ENCODE data around the gene RECK. TPM values are rescaled to one million over a fixed set of nuclear protein-coding genes. Genes with fewer than 3 reads are reported as not detected.

Gene RECK
- polyA plus RNA-seq, 2 donors = 1.0 to 1.5 TPM

GRCh38 chr9:36023260-36024048, 13.3 kb upstream of the RECK start:
- WGBS, 2 donors = 44 to 46% methylated on average over 13 of the region's 13 CpGs
- no peaks in the 10 kb centered on the region for H3K36me3 ChIP-seq (ENCODE audit: control insufficient read depth in 2 of 2, insufficient read depth in 2 of 2, low read length in 1 of 2)

GRCh38 chr9:36025746-36026145, 11.0 kb upstream of the RECK start:
- H3K4me1 ChIP-seq (ENCODE audit: control insufficient read depth in 2 of 2, insufficient read depth in 2 of 2, low read length in 1 of 2) = no peaks in the 10 kb centered on the region
- H3K4me3 ChIP-seq (ENCODE audit: low read depth in 1 of 2, low read length in 2 of 2) = no peak overlapping the region
- no peaks in the 10 kb centered on the region for H3K27me3 ChIP-seq (ENCODE audit: control insufficient read depth in 1 of 2, insufficient read depth in 2 of 2, low read length in 2 of 2)
- H3K27ac ChIP-seq (ENCODE audit: low read depth in 2 of 2, low read length in 1 of 2) = no peak overlapping the region
- H3K36me3 ChIP-seq (ENCODE audit: control insufficient read depth in 2 of 2, insufficient read depth in 2 of 2, low read length in 1 of 2) = no peaks in the 10 kb centered on the region
- H3K9me3 ChIP-seq (ENCODE audit: control insufficient read depth in 2 of 2, insufficient read depth in 1 of 2, low read depth in 1 of 2, low read length in 1 of 2) = no peaks in the 10 kb centered on the region
- 77 to 81% methylated on average over 2 of the region's 2 CpGs for WGBS, 2 donors

More at GRCh38 chr9:36023260-36024048, 13.3 kb upstream of the RECK start:
- H3K27me3 ChIP-seq (ENCODE audit: control insufficient read depth in 1 of 2, insufficient read depth in 2 of 2, low read length in 2 of 2) = no peaks in the 10 kb centered on the region
- H3K27ac ChIP-seq (ENCODE audit: low read depth in 2 of 2, low read length in 1 of 2) = no peak overlapping the region
- no peak overlapping the region for H3K4me3 ChIP-seq (ENCODE audit: low read depth in 1 of 2, low read length in 2 of 2)
- no peaks in the 10 kb centered on the region for H3K4me1 ChIP-seq (ENCODE audit: control insufficient read depth in 2 of 2, insufficient read depth in 2 of 2, low read length in 1 of 2)
- H3K9me3 ChIP-seq (ENCODE audit: control insufficient read depth in 2 of 2, insufficient read depth in 1 of 2, low read depth in 1 of 2, low read length in 1 of 2) = no peaks in the 10 kb centered on the region

- 68 to 74% methylated on average over 1 of the region's 1 CpG for WGBS, 2 donors
- H3K27me3 ChIP-seq (ENCODE audit: control insufficient read depth in 1 of 2, insufficient read depth in 2 of 2, low read length in 2 of 2) = no peaks in the 10 kb centered on the region
- no peaks in the 10 kb centered on the region for H3K9me3 ChIP-seq (ENCODE audit: control insufficient read depth in 2 of 2, insufficient read depth in 1 of 2, low read depth in 1 of 2, low read length in 1 of 2)
- H3K27ac ChIP-seq (ENCODE audit: low read depth in 2 of 2, low read length in 1 of 2) = no peak overlapping the region
- H3K36me3 ChIP-seq (ENCODE audit: control insufficient read depth in 2 of 2, insufficient read depth in 2 of 2, low read length in 1 of 2) = no peaks in the 10 kb centered on the region
- no peak overlapping the region for H3K4me3 ChIP-seq (ENCODE audit: low read depth in 1 of 2, low read length in 2 of 2)
- no peaks in the 10 kb centered on the region for H3K4me1 ChIP-seq (ENCODE audit: control insufficient read depth in 2 of 2, insufficient read depth in 2 of 2, low read length in 1 of 2)
These were observed 7.5 kb upstream of the RECK start for GRCh38 chr9:36029202-36029601.

GRCh38 chr9:36029765-36030528, 6.8 kb upstream of the RECK start:
- WGBS, 2 donors = 37 to 56% methylated on average over 3 of the region's 3 CpGs
- H3K27me3 ChIP-seq (ENCODE audit: control insufficient read depth in 1 of 2, insufficient read depth in 2 of 2, low read length in 2 of 2) = no peaks in the 10 kb centered on the region
- no peaks in the 10 kb centered on the region for H3K4me1 ChIP-seq (ENCODE audit: control insufficient read depth in 2 of 2, insufficient read depth in 2 of 2, low read length in 1 of 2)
- no peaks in the 10 kb centered on the region for H3K9me3 ChIP-seq (ENCODE audit: control insufficient read depth in 2 of 2, insufficient read depth in 1 of 2, low read depth in 1 of 2, low read length in 1 of 2)
- H3K27ac ChIP-seq (ENCODE audit: low read depth in 2 of 2, low read length in 1 of 2) = no peak overlapping the region
- H3K4me3 ChIP-seq (ENCODE audit: low read depth in 1 of 2, low read length in 2 of 2) = no peak overlapping the region
- no peaks in the 10 kb centered on the region for H3K36me3 ChIP-seq (ENCODE audit: control insufficient read depth in 2 of 2, insufficient read depth in 2 of 2, low read length in 1 of 2)

- WGBS, 2 donors = 80 to 81% methylated on average over 3 of the region's 3 CpGs
- Histone ChIP-seq H3K9me3 (ENCODE audit: control insufficient read depth in 2 of 2, insufficient read depth in 1 of 2, low read depth in 1 of 2, low read length in 1 of 2) (no peaks in the 10 kb centered on the region), H3K27me3 (ENCODE audit: control insufficient read depth in 1 of 2, insufficient read depth in 2 of 2, low read length in 2 of 2) (no peaks in the 10 kb centered on the region), H3K4me3 (ENCODE audit: low read depth in 1 of 2, low read length in 2 of 2) (no peak overlapping the region), H3K27ac (ENCODE audit: low read depth in 2 of 2, low read length in 1 of 2) (no peak overlapping the region), H3K36me3 (ENCODE audit: control insufficient read depth in 2 of 2, insufficient read depth in 2 of 2, low read length in 1 of 2) (no peaks in the 10 kb centered on the region), H3K4me1 (ENCODE audit: control insufficient read depth in 2 of 2, insufficient read depth in 2 of 2, low read length in 1 of 2) (no peaks in the 10 kb centered on the region)
These were observed 5.8 kb upstream of the RECK start for GRCh38 chr9:36030871-36031270.

- H3K27ac ChIP-seq (ENCODE audit: low read depth in 2 of 2, low read length in 1 of 2) = no peak overlapping the region
- no peak overlapping the region for H3K4me3 ChIP-seq (ENCODE audit: low read depth in 1 of 2, low read length in 2 of 2)
- WGBS, 2 donors = 76 to 82% methylated on average over 6 of the region's 6 CpGs
- no peaks in the 10 kb centered on the region for H3K27me3 ChIP-seq (ENCODE audit: control insufficient read depth in 1 of 2, insufficient read depth in 2 of 2, low read length in 2 of 2)
- H3K4me1 ChIP-seq (ENCODE audit: control insufficient read depth in 2 of 2, insufficient read depth in 2 of 2, low read length in 1 of 2) = peaks cover 0 to 1% of the 10 kb centered on the region in 2 donors
- no peaks in the 10 kb centered on the region for H3K9me3 ChIP-seq (ENCODE audit: control insufficient read depth in 2 of 2, insufficient read depth in 1 of 2, low read depth in 1 of 2, low read length in 1 of 2)
- H3K36me3 ChIP-seq (ENCODE audit: control insufficient read depth in 2 of 2, insufficient read depth in 2 of 2, low read length in 1 of 2) = no peaks in the 10 kb centered on the region
These were observed 4.7 kb upstream of the RECK start for GRCh38 chr9:36031774-36032555.

- H3K36me3 ChIP-seq (ENCODE audit: control insufficient read depth in 2 of 2, insufficient read depth in 2 of 2, low read length in 1 of 2) = no peaks in the 10 kb centered on the region
- H3K4me3 ChIP-seq (ENCODE audit: low read depth in 1 of 2, low read length in 2 of 2) = no peak overlapping the region
- H3K4me1 ChIP-seq (ENCODE audit: control insufficient read depth in 2 of 2, insufficient read depth in 2 of 2, low read length in 1 of 2) = peaks cover 0 to 5% of the 10 kb centered on the region in 2 donors
- 92 to 95% methylated on average over 3 of the region's 3 CpGs for WGBS, 2 donors
- no peaks in the 10 kb centered on the region for H3K9me3 ChIP-seq (ENCODE audit: control insufficient read depth in 2 of 2, insufficient read depth in 1 of 2, low read depth in 1 of 2, low read length in 1 of 2)
- H3K27me3 ChIP-seq (ENCODE audit: control insufficient read depth in 1 of 2, insufficient read depth in 2 of 2, low read length in 2 of 2) = no peaks in the 10 kb centered on the region
- H3K27ac ChIP-seq (ENCODE audit: low read depth in 2 of 2, low read length in 1 of 2) = no peak overlapping the region
These were observed 2.9 kb upstream of the RECK start for GRCh38 chr9:36033788-36034187.

- Histone ChIP-seq H3K9me3 (ENCODE audit: control insufficient read depth in 2 of 2, insufficient read depth in 1 of 2, low read depth in 1 of 2, low read length in 1 of 2) (no peaks in the 10 kb centered on the region), H3K27ac (ENCODE audit: low read depth in 2 of 2, low read length in 1 of 2) (no peak overlapping the region), H3K4me1 (ENCODE audit: control insufficient read depth in 2 of 2, insufficient read depth in 2 of 2, low read length in 1 of 2) (peaks cover 0 to 5% of the 10 kb centered on the region in 2 donors), H3K36me3 (ENCODE audit: control insufficient read depth in 2 of 2, insufficient read depth in 2 of 2, low read length in 1 of 2) (no peaks in the 10 kb centered on the region), H3K4me3 (ENCODE audit: low read depth in 1 of 2, low read length in 2 of 2) (no peak overlapping the region), H3K27me3 (ENCODE audit: control insufficient read depth in 1 of 2, insufficient read depth in 2 of 2, low read length in 2 of 2) (no peaks in the 10 kb centered on the region)
- WGBS, 2 donors = 85 to 88% methylated on average over 5 of the region's 5 CpGs
These were observed 2.5 kb upstream of the RECK start for GRCh38 chr9:36034234-36034633.

- Histone ChIP-seq H3K4me1 (ENCODE audit: control insufficient read depth in 2 of 2, insufficient read depth in 2 of 2, low read length in 1 of 2) (peaks cover 0 to 5% of the 10 kb centered on the region in 2 donors), H3K9me3 (ENCODE audit: control insufficient read depth in 2 of 2, insufficient read depth in 1 of 2, low read depth in 1 of 2, low read length in 1 of 2) (no peaks in the 10 kb centered on the region), H3K36me3 (ENCODE audit: control insufficient read depth in 2 of 2, insufficient read depth in 2 of 2, low read length in 1 of 2) (no peaks in the 10 kb centered on the region), H3K4me3 (ENCODE audit: low read depth in 1 of 2, low read length in 2 of 2) (no peak overlapping the region), H3K27ac (ENCODE audit: low read depth in 2 of 2, low read length in 1 of 2) (no peak overlapping the region), H3K27me3 (ENCODE audit: control insufficient read depth in 1 of 2, insufficient read depth in 2 of 2, low read length in 2 of 2) (no peaks in the 10 kb centered on the region)
- 97 to 98% methylated on average over 2 of the region's 2 CpGs for WGBS, 2 donors
These were observed 1.7 kb upstream of the RECK start for GRCh38 chr9:36035006-36035405.
